NT2/D1 (cell line): ENCODE measurements around the gene FRMD4A.

Source experiments
- DNase-seq: peaks from one replicate; pipeline ENCODE4 v3.0.0-alpha.2; 2011; ENCODE audit warnings: low read depth, low spot score
- H3K27me3 ChIP-seq: 2 replicates; pipeline ENCODE4 v1.6.0; 2011; ENCODE audit warnings: mild to moderate bottlenecking; ENCODE audit not compliant: insufficient read length, insufficient read depth
- H3K36me3 ChIP-seq: 2 replicates; pipeline ENCODE4 v1.6.1; 2011; ENCODE audit warnings: mild to moderate bottlenecking, low read length, mixed read lengths; ENCODE audit not compliant: insufficient read depth, insufficient read length
- H3K4me1 ChIP-seq: 2 replicates; pipeline ENCODE4 v1.5.1; 2011; ENCODE audit not compliant: insufficient read depth, insufficient read length
- H3K4me3 ChIP-seq: 2 replicates; pipeline ENCODE4 v1.5.1; 2011; ENCODE audit warnings: low read depth; ENCODE audit not compliant: insufficient read length
- H3K9ac ChIP-seq: 2 replicates; pipeline ENCODE4 v1.6.0; 2011; ENCODE audit warnings: low read depth; ENCODE audit not compliant: insufficient read length
- H3K9me3 ChIP-seq: 2 replicates; pipeline ENCODE4 v1.5.1; 2011; ENCODE audit warnings: mild to moderate bottlenecking, low read length; ENCODE audit not compliant: insufficient read depth
- SUZ12 ChIP-seq: IDR thresholded peaks from 2 replicates; pipeline ENCODE4 v1.6.1; 2011; ENCODE audit not compliant: insufficient read length, insufficient read depth; ENCODE audit errors: extremely low read depth
- YY1 ChIP-seq: IDR thresholded peaks from 2 replicates; pipeline ENCODE4 v1.6.1; 2011; ENCODE audit not compliant: insufficient read length, insufficient read depth
- ZNF274 ChIP-seq: IDR thresholded peaks from 2 replicates; pipeline ENCODE4 v1.6.1; 2011; ENCODE audit warnings: mild to moderate bottlenecking, low read depth, low read length

The FRMD4A gene

GRCh38 chr10:14022052-14022451 is 308.7 kb downstream of the FRMD4A start:
- no peak overlapping the region for H3K4me3 ChIP-seq
- no peaks in the 10 kb centered on the region for H3K27me3 ChIP-seq
- H3K4me1 ChIP-seq: no peaks in the 10 kb centered on the region
- peaks cover 10% of the 10 kb centered on the region; the same call in 1 of the 2 replicates for H3K9me3 ChIP-seq
- no peak for DNase-seq
- H3K36me3 ChIP-seq: no peaks in the 10 kb centered on the region
- no peak overlapping the region for H3K9ac ChIP-seq
- TF ChIP-seq ZNF274 (no peak), SUZ12 (no peak), YY1 (no peak)

GRCh38 chr10:14020037-14020664 is 310.6 kb downstream of the FRMD4A start:
- no peaks in the 10 kb centered on the region for H3K4me1 ChIP-seq
- H3K4me3 ChIP-seq: no peak overlapping the region
- TF ChIP-seq ZNF274 (no peak), YY1 (no peak), SUZ12 (no peak)

DNA sequence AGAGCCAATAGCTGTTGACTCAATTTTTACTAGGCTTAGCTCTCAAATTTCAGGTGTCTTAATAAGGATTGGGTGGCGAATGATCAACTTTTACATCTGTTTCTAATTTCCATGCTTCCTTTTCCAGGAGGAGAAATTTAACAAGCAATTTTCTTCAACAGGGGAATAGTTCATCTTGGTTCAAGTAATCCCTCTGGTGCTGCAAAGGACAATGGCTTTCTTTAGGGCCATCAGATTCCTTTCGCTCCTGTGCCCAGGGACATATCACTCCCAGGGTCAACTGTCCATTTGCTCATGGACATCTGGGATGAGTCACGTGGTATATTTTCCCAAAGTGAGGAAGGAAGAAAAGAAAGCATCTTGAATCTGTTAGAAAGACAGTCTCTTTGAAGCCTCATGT is 313.3 kb downstream of the FRMD4A start:
- H3K36me3 ChIP-seq: no peaks in the 10 kb centered on the region
- TF ChIP-seq YY1 (no peak), ZNF274 (no peak), SUZ12 (no peak)
- H3K9me3 ChIP-seq: peaks cover 10% of the 10 kb centered on the region; the same call in 1 of the 2 replicates
- H3K9ac ChIP-seq: no peak overlapping the region
- DNase-seq: no peak
- H3K4me3 ChIP-seq: no peak overlapping the region
- no peaks in the 10 kb centered on the region for H3K4me1 ChIP-seq
- no peaks in the 10 kb centered on the region for H3K27me3 ChIP-seq

More at GRCh38 chr10:14020037-14020664, 310.6 kb downstream of the FRMD4A start:
- Histone ChIP-seq H3K9me3 (peaks cover 10% of the 10 kb centered on the region; the same call in 1 of the 2 replicates), H3K9ac (no peak overlapping the region), H3K27me3 (no peaks in the 10 kb centered on the region), H3K36me3 (no peaks in the 10 kb centered on the region)
- DNase-seq: no peak

- Histone ChIP-seq H3K4me3 (no peak overlapping the region), H3K9ac (no peak overlapping the region), H3K9me3 (peaks cover 10% of the 10 kb centered on the region; the same call in 1 of the 2 replicates), H3K27me3 (no peaks in the 10 kb centered on the region), H3K36me3 (no peaks in the 10 kb centered on the region), H3K4me1 (no peaks in the 10 kb centered on the region)
- DNase-seq: no peak
- TF ChIP-seq YY1 (no peak), ZNF274 (no peak), SUZ12 (no peak)
These were observed 313.8 kb downstream of the FRMD4A start for GRCh38 chr10:14016931-14017333.

- no peaks in the 10 kb centered on the region for H3K36me3 ChIP-seq
- TF ChIP-seq SUZ12 (no peak), ZNF274 (no peak), YY1 (no peak)
- no peak overlapping the region for H3K9ac ChIP-seq
- H3K4me1 ChIP-seq: no peaks in the 10 kb centered on the region
- H3K27me3 ChIP-seq: no peaks in the 10 kb centered on the region
- H3K4me3 ChIP-seq: no peak overlapping the region
- no peak for DNase-seq
- peaks cover 10% of the 10 kb centered on the region; the same call in 1 of the 2 replicates for H3K9me3 ChIP-seq
These were observed 314.6 kb downstream of the FRMD4A start for GRCh38 chr10:14016011-14016536.

- Histone ChIP-seq H3K27me3 (no peaks in the 10 kb centered on the region), H3K9me3 (peaks cover 9% of the 10 kb centered on the region; the same call in 1 of the 2 replicates), H3K9ac (no peak overlapping the region), H3K4me3 (no peak overlapping the region), H3K4me1 (no peaks in the 10 kb centered on the region), H3K36me3 (no peaks in the 10 kb centered on the region)
- TF ChIP-seq ZNF274 (no peak), YY1 (no peak)
- no peak for DNase-seq
These were observed 316.3 kb downstream of the FRMD4A start for GRCh38 chr10:14014423-14014822.

GRCh38 chr10:14010769-14011574 is 319.8 kb downstream of the FRMD4A start:
- TF ChIP-seq YY1: no peak
- no peak for TF ChIP-seq ZNF274
- TF ChIP-seq SUZ12: no peak
- Histone ChIP-seq H3K36me3 (no peaks in the 10 kb centered on the region), H3K9ac (no peak overlapping the region), H3K4me3 (no peak overlapping the region), H3K9me3 (no peaks in the 10 kb centered on the region), H3K4me1 (peaks cover 2% of the 10 kb centered on the region), H3K27me3 (no peaks in the 10 kb centered on the region)
- no peak for DNase-seq
